NT2/D1 (cell line): Measurements from ENCODE around the gene REM2.
A peak's percentile ranks its signal among the peaks of the same experiment; 100 is the strongest.

ENCODE experiments used
- DNase-seq: peaks from one replicate; pipeline ENCODE4 v3.0.0-alpha.2; 2011; ENCODE audit warnings: low read depth, low spot score
- H3K27me3 ChIP-seq: 2 replicates; pipeline ENCODE4 v1.6.0; 2011; ENCODE audit warnings: mild to moderate bottlenecking; ENCODE audit not compliant: insufficient read length, insufficient read depth
- H3K36me3 ChIP-seq: 2 replicates; pipeline ENCODE4 v1.6.1; 2011; ENCODE audit warnings: mild to moderate bottlenecking, low read length, mixed read lengths; ENCODE audit not compliant: insufficient read depth, insufficient read length
- H3K4me1 ChIP-seq: 2 replicates; pipeline ENCODE4 v1.5.1; 2011; ENCODE audit not compliant: insufficient read depth, insufficient read length
- H3K4me3 ChIP-seq: 2 replicates; pipeline ENCODE4 v1.5.1; 2011; ENCODE audit warnings: low read depth; ENCODE audit not compliant: insufficient read length
- H3K9ac ChIP-seq: 2 replicates; pipeline ENCODE4 v1.6.0; 2011; ENCODE audit warnings: low read depth; ENCODE audit not compliant: insufficient read length
- H3K9me3 ChIP-seq: 2 replicates; pipeline ENCODE4 v1.5.1; 2011; ENCODE audit warnings: mild to moderate bottlenecking, low read length; ENCODE audit not compliant: insufficient read depth
- SUZ12 ChIP-seq: IDR thresholded peaks from 2 replicates; pipeline ENCODE4 v1.6.1; 2011; ENCODE audit not compliant: insufficient read length, insufficient read depth; ENCODE audit errors: extremely low read depth
- YY1 ChIP-seq: IDR thresholded peaks from 2 replicates; pipeline ENCODE4 v1.6.1; 2011; ENCODE audit not compliant: insufficient read length, insufficient read depth
- ZNF274 ChIP-seq: IDR thresholded peaks from 2 replicates; pipeline ENCODE4 v1.6.1; 2011; ENCODE audit warnings: mild to moderate bottlenecking, low read depth, low read length

REM2 gene

GRCh38 chr14:22861651-22862050 lies 21.4 kb upstream of the REM2 start:
- no peak for TF ChIP-seq ZNF274
- no peak for TF ChIP-seq SUZ12
- no peak for TF ChIP-seq YY1
- Histone ChIP-seq H3K27me3 (no peaks in the 10 kb centered on the region), H3K36me3 (no peaks in the 10 kb centered on the region), H3K9ac (no peak overlapping the region), H3K4me1 (no peaks in the 10 kb centered on the region), H3K9me3 (no peaks in the 10 kb centered on the region), H3K4me3 (no peak overlapping the region)
- DNase-seq: no peak

DNA sequence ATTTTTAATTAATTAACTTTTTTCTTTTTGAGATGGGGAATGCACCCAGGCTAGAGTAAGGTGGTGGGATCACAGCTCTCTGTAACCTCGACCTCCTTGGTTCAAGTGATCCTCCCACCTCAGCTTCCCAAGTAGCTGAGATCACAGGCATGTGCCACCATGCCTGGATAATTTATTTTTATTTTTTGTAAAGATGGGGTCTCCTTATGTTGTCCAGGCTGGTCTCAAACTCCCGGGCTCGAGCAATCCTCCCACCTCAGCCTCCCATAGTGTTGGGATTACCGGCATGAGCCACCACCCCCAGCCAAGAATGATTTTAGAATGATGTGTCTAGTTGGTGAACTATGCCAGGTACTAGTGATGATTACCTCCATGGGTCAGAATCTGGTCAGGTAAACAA lies 18.0 kb upstream of the REM2 start:
- DNase-seq: no peak
- no peak for TF ChIP-seq YY1
- no peak for TF ChIP-seq SUZ12
- no peak for TF ChIP-seq ZNF274

DNA sequence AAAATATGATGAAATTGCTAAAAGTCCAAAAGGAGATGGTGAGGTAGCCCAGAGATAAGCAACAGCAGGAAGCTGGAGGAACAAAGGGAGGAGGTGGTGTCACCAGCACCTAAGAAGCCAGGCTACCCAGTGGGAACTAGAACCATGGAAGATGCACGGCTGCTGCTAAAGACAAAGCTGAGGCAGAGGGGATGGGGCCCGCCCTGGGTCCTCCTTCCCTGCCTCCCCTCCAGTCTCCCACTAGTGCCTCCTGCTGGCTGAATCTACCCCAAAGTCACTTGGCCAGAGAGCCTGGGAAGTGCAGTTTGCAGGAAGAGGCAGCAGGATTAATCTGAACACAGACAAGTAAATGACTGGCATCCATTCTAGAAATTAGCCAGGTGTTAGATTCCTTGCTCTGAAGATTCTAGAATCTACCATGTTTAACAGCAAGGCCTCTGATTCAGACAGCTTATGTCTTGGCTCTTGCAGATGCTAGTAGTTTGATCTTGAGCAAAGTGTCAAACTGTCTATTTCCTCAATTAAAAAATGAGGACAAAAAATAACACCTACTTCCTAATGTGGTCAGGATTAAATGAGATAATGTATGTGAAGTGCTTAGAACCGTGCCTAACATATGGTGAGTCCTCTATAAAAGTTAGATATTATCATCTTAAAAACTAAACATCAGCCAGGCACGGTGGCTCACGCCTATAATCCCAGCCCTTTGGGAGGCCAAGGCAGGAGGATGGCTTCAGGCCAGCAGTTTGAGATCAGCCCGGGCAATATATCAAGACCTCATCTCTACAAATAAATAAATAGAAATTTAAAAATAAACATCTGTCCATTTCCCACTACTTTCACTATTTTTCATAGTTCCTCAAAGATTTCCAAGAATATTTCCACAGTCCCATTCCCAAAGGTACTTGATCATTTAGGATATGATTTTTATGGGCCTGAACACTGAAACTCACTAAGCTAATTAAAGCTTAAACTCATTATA lies 17.3 kb upstream of the REM2 start:
- Histone ChIP-seq H3K9me3 (no peaks in the 10 kb centered on the region), H3K4me3 (no peak overlapping the region), H3K9ac (no peak overlapping the region), H3K27me3 (no peaks in the 10 kb centered on the region), H3K36me3 (no peaks in the 10 kb centered on the region), H3K4me1 (no peaks in the 10 kb centered on the region)
- no peak for DNase-seq
- TF ChIP-seq YY1 (no peak), SUZ12 (no peak), ZNF274 (no peak)

More for the DNA sequence above, 18.0 kb upstream of the REM2 start:
- no peak overlapping the region for H3K9ac ChIP-seq
- no peaks in the 10 kb centered on the region for H3K27me3 ChIP-seq
- H3K4me1 ChIP-seq: no peaks in the 10 kb centered on the region
- no peaks in the 10 kb centered on the region for H3K9me3 ChIP-seq
- H3K4me3 ChIP-seq: no peak overlapping the region
- no peaks in the 10 kb centered on the region for H3K36me3 ChIP-seq

- Histone ChIP-seq H3K36me3 (no peaks in the 10 kb centered on the region), H3K9me3 (no peaks in the 10 kb centered on the region), H3K9ac (no peak overlapping the region), H3K4me1 (no peaks in the 10 kb centered on the region), H3K4me3 (no peak overlapping the region), H3K27me3 (no peaks in the 10 kb centered on the region)
- TF ChIP-seq SUZ12: no peak
- no peak for TF ChIP-seq YY1
- no peak for TF ChIP-seq ZNF274
- DNase-seq: no peak
Observed at GRCh38 chr14:22866874-22867273, 16.1 kb upstream of the REM2 start.

- TF ChIP-seq SUZ12 (no peak), ZNF274 (no peak), YY1 (no peak)
- Histone ChIP-seq H3K4me1 (no peaks in the 10 kb centered on the region), H3K36me3 (peaks cover 11% of the 10 kb centered on the region), H3K4me3 (peak overlapping the region; percentile 76), H3K27me3 (no peaks in the 10 kb centered on the region), H3K9ac (no peak overlapping the region), H3K9me3 (no peaks in the 10 kb centered on the region)
- no peak for DNase-seq
Observed at GRCh38 chr14:22870811-22871223, 12.2 kb upstream of the REM2 start.

- Histone ChIP-seq H3K4me3 (peak within 1 kb of the TSS; percentile 76), H3K36me3 (peaks cover 17% of the 10 kb centered on the region), H3K9ac (peak within 1 kb of the TSS; percentile 85), H3K27me3 (no peaks in the 10 kb centered on the region), H3K9me3 (no peaks in the 10 kb centered on the region), H3K4me1 (no peaks in the 10 kb centered on the region)
- DNase-seq: no peak
- no peak for TF ChIP-seq YY1
- TF ChIP-seq ZNF274: no peak
- no peak for TF ChIP-seq SUZ12
Observed at GRCh38 chr14:22871224-22872032, 11.6 kb upstream of the REM2 start, which contains the start of gene LRP10. TSS of gene LRP10 (plus strand) at chr14:22871740. CDS start at chr14:22872304, 564 bp downstream.
